Motor neuron (in vitro differentiated cells): Measurements from ENCODE around the gene CSN2. TPM values are rescaled to one million over a fixed set of nuclear protein-coding genes. Genes with fewer than 3 reads are reported as not detected.

Source experiments
- ATAC-seq, 8 experiments: fragments of 200-7000 bp; cut with Tn5 transposase; replicated peaks in 6 of 8; 2 replicates each; pipeline ENCODE4 v1.8.0; 2021; ENCODE audit warnings: mild to moderate bottlenecking in 8 of 8, moderate library complexity in 8 of 8
- H3K27ac ChIP-seq, 2 donors: fragments of 250-450 bp; sonication (Bioruptor Pico); 2 replicates each; pipeline ENCODE4 v1.9.0; 2021; ENCODE audit warnings: antibody characterized with exemption in 2 of 2, mild to moderate bottlenecking in 2 of 2, moderate library complexity in 1 of 2
- H3K4me1 ChIP-seq, 2 donors: fragments of 250-450 bp; sonication (Bioruptor Pico); replicated peaks in 1 of 2; 2 replicates each; pipeline ENCODE4 v1.6.1; 2021; ENCODE audit warnings: antibody characterized with exemption in 2 of 2, mild to moderate bottlenecking in 2 of 2, moderate library complexity in 1 of 2
- H3K4me3 ChIP-seq, 5 donors: fragments of 250-450 bp; sonication (Bioruptor Pico); 2 replicates each; pipeline ENCODE4 v1.9.0; 2021; ENCODE audit warnings: antibody characterized with exemption in 5 of 5, mild to moderate bottlenecking in 5 of 5, moderate library complexity in 4 of 5
- WGBS, 10 experiments: fragments of 450-650 bp; shearing (Covaris generic); methylation state at CpG; one replicate each; pipeline ENCODE4 v1.0.0; 2022; 5-methylcytosine and 5-hydroxymethylcytosine counted together
- in situ Hi-C, 9 experiments: fragments of 400-800 bp; cut with MboI; loops; one replicate each; pipeline ENCODE4 v1.15.0; 2021; ENCODE audit warnings: low sequenced_read_pairs in 9 of 9, low pct_unique_long_range_greater_than_20kb in 2 of 9; ENCODE audit not compliant: unreplicated experiment in 9 of 9
- total RNA-seq, 8 experiments: library from RNA; unstranded; fragments of 300-600 nt; gene quantifications; 2 replicates each; pipeline versions ENCODE4 v1.2.3 to v1.2.4, GENCODE V29; 2022

CSN2 gene, protein sequence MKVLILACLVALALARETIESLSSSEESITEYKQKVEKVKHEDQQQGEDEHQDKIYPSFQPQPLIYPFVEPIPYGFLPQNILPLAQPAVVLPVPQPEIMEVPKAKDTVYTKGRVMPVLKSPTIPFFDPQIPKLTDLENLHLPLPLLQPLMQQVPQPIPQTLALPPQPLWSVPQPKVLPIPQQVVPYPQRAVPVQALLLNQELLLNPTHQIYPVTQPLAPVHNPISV
- total RNA-seq = under 1 TPM in 4 of 8 experiments, not detected in 4; 0.17 to 0.42 (median 0.23) TPM

DNA sequence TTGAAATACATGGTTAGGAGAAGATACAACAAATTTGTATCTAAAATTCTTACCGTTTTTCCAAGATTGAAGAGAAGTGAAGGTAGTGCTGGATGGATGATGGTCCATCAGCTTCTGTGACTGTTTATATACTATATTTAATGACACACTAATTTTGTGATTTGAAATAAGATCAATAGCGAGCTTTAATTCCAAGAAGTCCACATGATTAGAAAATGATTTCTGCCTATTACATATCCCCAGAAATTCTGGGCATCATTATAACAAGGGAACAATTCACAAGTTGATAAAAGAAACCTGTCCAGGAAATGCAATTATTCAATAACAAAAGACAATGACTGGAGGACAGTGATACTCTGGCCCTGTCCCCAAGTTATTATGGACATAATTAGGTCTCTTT, at the start of gene CSN2:
TSS of gene CSN2 (minus strand) at position 101 of the 400 bp plus-strand sequence. CDS start 4,733 bp downstream, outside the sequence.
- no peak within 1 kb of the TSS for H3K4me3 ChIP-seq
- ATAC-seq = no peak
- 0 to 100% (median 57%) methylated on average over 1 to 2 of the region's 2 CpGs; no CpG with 5 or more reads in 2 of the 10 experiments for WGBS, 10 experiments
- no peaks in the 10 kb centered on the region for H3K4me1 ChIP-seq
- in situ Hi-C loops = no loop called here
- H3K27ac ChIP-seq = no peak within 1 kb of the TSS

DNA sequence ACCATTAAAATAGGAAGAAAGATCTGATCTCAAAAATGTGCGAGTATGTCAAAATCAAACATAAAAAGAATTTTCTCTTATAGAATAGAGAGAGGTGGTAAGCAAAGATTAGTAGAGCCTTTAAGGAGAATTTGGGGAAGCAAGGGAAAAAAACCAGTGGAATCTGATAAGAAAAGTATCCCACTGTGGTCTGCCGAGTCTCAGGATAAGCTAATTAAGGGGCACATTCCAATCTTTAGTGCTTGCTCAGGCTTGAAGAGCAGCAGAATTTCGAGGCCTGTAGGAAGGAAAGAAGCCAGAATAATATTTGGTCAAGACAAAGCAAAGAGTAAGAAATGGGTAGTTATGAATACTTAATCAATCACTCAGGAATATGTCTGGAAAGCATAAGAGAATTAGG, 43.2 kb upstream of the CSN2 start:
- H3K4me3 ChIP-seq = no peak overlapping the region
- H3K4me1 ChIP-seq = no peaks in the 10 kb centered on the region
- in situ Hi-C loops = no loop called here
- no peak overlapping the region for H3K27ac ChIP-seq
- 20 to 88% (median 72%) methylated on average over 3 of the region's 3 CpGs; no CpG with 5 or more reads in 1 of the 10 experiments for WGBS, 10 experiments
- no peak for ATAC-seq

DNA sequence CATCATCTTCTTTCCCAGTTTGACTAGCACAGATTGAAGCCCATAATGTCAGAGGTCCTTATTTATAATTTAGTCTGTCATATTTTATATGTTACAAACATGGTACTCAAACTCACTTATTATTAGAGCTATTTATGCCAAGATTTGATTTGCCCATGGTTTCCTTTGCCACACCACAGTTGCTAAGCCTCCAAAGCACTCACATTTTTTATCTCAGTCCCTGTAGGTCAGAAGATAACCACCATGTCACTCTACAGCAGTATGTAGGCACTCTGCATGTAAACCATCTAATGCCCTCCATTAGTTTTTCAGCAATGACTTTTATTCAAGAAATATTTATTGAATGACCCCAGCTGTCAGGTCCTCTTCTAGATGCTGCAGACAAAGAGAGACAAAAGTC, 37.0 kb upstream of the CSN2 start:
- no peak overlapping the region for H3K27ac ChIP-seq
- in situ Hi-C loops = no loop called here
- no peak overlapping the region for H3K4me3 ChIP-seq
- H3K4me1 ChIP-seq = no peaks in the 10 kb centered on the region
- peak in 3 of 8 experiments; percentile 31 to 59 (median 39) for ATAC-seq

DNA sequence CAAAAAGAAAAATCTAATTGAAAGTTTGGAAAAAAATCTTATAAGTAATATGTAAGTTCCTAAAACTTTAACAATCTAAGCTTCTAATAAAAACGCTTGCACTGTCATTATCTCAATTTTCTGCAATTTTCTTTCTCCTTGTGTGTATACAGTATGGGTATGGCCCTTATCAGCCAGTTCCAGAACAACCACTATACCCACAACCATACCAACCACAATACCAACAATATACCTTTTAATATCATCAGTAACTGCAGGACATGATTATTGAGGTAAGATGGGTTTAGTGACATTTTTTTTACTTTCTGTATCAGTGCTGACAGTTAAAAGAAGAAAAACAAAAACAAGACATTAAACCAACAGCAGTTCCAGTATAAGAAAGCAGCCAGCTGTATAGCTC, 35.2 kb upstream of the CSN2 start:
- no peak overlapping the region for H3K27ac ChIP-seq
- WGBS, 10 experiments = 14 to 100% (median 67%) methylated on average over 1 of the region's 1 CpG; no CpG with 5 or more reads in 1 of the 10 experiments
- in situ Hi-C loops = no loop called here
- no peak for ATAC-seq
- no peaks in the 10 kb centered on the region for H3K4me1 ChIP-seq
- no peak overlapping the region for H3K4me3 ChIP-seq

DNA sequence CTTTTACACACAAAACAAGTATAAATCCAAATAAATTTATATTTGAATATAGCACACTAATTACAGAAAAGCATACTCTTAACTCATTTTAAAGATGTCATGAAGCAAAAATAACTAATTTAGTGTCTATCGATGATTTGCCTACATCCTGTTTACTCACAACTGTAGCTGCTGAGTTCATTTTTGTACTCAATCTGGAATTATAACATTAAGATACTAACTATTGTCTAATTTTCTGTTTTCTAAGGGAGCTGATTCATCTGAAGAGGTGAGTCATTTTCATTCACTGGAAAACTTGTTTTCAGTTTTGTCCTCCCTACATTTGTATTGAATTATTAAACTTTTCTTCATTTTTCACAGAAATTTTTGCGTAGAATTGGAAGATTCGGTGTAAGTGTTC, 33.9 kb upstream of the CSN2 start:
- Histone ChIP-seq H3K4me1 (no peaks in the 10 kb centered on the region), H3K27ac (no peak overlapping the region), H3K4me3 (no peak overlapping the region)
- WGBS, 10 experiments = 0 to 100% (median 80%) methylated on average over 1 to 3 of the region's 3 CpGs
- in situ Hi-C loops = no loop called here
- ATAC-seq = peak in 1 of 8 experiments; percentile 18

DNA sequence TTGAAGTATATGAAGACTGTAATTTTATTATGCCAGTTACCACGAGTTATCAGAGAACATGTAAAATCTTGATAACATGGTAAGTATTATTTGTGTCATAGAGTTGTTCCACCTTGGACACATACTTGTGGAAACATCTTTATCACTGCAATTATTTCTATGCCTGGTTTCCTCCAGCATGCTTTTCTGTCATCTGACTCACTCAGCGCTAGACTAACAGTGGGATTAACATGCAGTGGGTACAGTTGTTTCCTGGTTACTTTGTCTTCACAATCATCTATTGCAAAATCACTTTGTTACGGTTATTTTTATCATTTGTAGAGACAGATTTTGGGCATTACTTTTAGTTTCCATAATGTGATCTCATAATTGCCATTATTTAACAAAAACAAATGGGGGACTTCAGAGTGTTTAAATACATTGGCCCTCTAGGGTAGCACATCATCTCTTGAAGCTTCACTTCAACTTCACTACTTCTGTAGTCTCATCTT, 30.0 kb upstream of the CSN2 start, which contains the start of gene STATH:
TSS of gene STATH (plus strand) at position 441 of the 491 bp plus-strand sequence. CDS start 2,472 bp downstream, outside the sequence.
- no peak within 1 kb of the TSS for H3K4me3 ChIP-seq
- 0 to 100% (median 78%) methylated on average over 1 to 3 of the region's 3 CpGs for WGBS, 10 experiments
- ATAC-seq = no peak

DNA sequence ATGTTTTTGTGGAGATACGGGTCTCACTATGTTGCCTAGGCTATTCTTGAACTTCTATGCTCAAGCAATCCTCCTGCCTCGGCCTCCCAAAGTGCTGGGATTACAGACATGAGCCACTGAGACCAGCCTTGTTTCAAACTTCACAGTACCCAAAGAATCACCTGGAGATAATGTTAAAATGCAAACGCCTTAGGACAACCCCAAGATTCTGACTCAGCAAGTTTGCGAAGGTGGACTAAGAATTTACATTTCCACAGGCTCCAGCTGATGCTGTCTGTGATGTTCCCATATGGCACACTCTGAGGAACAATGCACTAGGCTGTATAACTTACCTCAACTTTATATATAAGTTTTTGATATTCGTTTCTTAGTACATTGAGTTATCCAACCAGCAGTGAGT, 29.3 kb upstream of the CSN2 start:
- ATAC-seq = no peak
- in situ Hi-C loops = no loop called here
- Histone ChIP-seq H3K4me3 (no peak overlapping the region), H3K4me1 (no peaks in the 10 kb centered on the region), H3K27ac (no peak overlapping the region)
- 12 to 90% (median 60%) methylated on average over 1 to 5 of the region's 5 CpGs; no CpG with 5 or more reads in 1 of the 10 experiments for WGBS, 10 experiments

More for the DNA sequence above, 30.0 kb upstream of the CSN2 start, which contains the start of gene STATH:
- H3K4me1 ChIP-seq = no peaks in the 10 kb centered on the region
- in situ Hi-C loops = no loop called here
- no peak within 1 kb of the TSS for H3K27ac ChIP-seq

DNA sequence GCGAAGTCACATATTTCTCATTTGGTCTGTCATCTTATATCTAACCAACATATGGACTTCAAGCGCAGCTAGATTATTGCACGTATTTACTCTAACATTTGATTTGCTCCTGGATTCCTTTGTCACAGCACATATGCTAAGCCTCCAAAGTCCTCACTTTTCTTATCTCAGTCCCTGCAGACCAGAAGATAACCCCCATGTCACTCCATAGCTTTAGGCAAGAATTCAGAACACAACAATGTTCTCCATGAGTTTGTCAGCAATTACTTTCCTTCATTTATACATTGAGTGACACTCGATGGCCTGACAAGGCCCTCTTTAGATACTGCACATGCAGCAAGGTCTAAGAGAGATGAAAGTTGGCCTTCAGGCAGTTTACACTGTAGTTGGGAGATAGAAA, 25.5 kb upstream of the CSN2 start:
- Histone ChIP-seq H3K4me3 (no peak overlapping the region), H3K27ac (no peak overlapping the region), H3K4me1 (no peaks in the 10 kb centered on the region)
- no peak for ATAC-seq
- in situ Hi-C loops = no loop called here
- WGBS, 10 experiments = 61 to 100% (median 88%) methylated on average over 1 to 4 of the region's 4 CpGs

DNA sequence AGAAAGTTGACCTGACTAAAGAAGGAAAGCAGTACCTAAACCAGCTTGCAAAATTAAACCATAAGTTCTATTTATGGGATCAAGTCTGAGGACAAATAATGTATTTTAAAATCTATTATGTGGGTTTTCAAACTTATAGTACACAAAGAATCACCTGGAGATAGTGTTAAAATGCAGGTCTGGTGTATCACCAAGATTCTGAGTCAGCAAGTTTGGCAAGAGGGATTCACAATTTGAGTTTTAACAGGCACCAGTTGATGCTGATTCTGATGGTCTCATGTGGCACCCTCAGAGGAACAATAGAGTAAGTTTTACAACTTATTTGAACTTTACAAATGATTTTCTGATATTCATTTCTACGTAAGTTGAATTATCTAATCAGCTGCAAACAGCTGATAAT, 21.1 kb upstream of the CSN2 start:
- Histone ChIP-seq H3K4me3 (no peak overlapping the region), H3K27ac (no peak overlapping the region), H3K4me1 (no peaks in the 10 kb centered on the region)
- 22 to 94% (median 75%) methylated on average over 1 of the region's 1 CpG; no CpG with 5 or more reads in 1 of the 10 experiments for WGBS, 10 experiments
- in situ Hi-C loops = no loop called here
- no peak for ATAC-seq

DNA sequence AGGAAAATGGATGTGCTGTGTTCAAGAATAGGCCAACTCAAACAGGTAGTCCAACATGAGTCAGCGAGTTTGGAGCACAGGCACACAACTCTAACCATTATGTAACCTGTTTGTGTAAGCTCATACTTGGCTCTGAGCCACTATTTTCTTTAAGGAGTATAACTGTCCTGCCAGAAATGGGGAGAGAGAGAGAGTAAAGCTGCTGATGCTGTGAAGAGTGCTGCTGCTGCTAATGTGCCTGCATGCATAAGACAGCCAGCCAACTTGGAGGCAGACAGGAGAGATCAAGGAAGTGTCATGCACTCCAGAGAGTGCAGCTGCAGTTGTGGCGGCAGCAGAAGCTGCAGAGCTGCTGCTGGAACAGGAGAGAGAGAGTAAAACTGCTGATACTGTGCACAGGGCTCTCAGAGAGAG, 18.5 kb upstream of the CSN2 start:
- H3K4me1 ChIP-seq = no peaks in the 10 kb centered on the region
- H3K27ac ChIP-seq = no peak overlapping the region
- in situ Hi-C loops = no loop called here
- 20 to 65% (median 47%) methylated on average over 1 to 2 of the region's 2 CpGs; no CpG with 5 or more reads in 4 of the 10 experiments for WGBS, 10 experiments
- peak; percentile 36 to 95 (median 70) for ATAC-seq
- H3K4me3 ChIP-seq = no peak overlapping the region

DNA sequence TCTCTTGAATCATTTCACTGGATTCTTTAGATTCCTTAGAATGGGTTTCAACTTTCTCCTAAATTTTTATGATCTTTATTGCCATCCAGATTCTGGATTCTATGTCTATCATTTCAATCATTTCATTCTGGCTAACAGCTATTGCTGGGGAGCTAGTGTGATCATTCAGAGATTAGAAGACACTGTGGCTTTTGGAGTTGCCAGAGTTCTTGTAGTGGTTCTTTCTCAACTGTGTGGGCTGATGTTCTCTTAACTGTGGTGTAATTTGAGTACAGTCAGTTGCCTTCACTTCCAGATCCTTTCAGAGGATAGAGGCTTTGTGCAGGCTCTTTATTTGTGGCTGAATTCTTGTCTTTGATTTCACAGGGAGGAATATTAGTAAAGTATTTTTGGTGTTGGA, 12.1 kb upstream of the CSN2 start:
- no peak for ATAC-seq
- in situ Hi-C loops = no loop called here
- H3K27ac ChIP-seq = no peak overlapping the region

DNA sequence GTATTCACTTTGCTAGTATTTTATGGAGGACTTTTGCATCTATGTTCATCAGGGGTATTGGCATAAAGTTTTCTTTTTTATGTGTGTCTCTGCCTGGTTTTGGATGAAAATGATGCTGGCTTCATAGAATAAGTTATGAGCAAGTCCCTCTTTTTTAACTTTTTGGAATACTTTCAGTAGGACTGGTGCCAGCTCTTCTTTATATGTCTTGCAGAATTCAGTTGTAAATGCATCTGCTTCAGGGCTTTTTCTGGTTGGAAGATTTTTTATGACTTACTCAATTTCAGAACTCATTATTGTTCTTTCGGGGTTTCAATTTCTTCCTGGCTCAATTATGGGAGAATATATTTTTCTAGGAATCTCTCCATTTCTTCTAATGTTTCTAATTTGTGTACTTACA, 9.1 kb upstream of the CSN2 start:
- WGBS, 10 experiments = 0 to 100% (median 83%) methylated on average over 1 of the region's 1 CpG; no CpG with 5 or more reads in 3 of the 10 experiments
- Histone ChIP-seq H3K27ac (no peak overlapping the region), H3K4me1 (no peaks in the 10 kb centered on the region), H3K4me3 (no peak overlapping the region)
- no peak for ATAC-seq
- in situ Hi-C loops = no loop called here

More for the DNA sequence above, 12.1 kb upstream of the CSN2 start:
- no peak overlapping the region for H3K4me3 ChIP-seq
- no peaks in the 10 kb centered on the region for H3K4me1 ChIP-seq

DNA sequence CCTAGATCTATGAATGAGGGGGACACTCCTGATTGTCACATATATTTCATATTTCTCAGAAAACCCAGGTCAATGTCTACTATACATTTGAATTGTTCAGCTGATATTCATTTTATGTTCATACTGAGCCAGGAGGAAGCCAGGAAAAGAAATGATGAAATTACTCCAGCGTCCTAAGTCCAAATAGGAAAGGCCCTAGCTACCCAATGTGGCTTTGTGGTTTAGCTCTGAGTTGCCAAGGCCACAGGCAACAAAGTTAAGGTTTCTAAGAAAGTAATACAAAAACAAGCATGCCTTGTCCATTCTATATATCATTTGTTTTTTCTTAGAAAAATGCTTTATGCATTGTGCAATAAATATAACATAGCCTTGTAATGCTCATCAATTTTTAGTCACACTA, 4.5 kb upstream of the CSN2 start:
- WGBS, 10 experiments = 0 to 86% (median 63%) methylated on average over 1 of the region's 1 CpG; no CpG with 5 or more reads in 4 of the 10 experiments
- no peak for ATAC-seq
- in situ Hi-C loops = no loop called here

DNA sequence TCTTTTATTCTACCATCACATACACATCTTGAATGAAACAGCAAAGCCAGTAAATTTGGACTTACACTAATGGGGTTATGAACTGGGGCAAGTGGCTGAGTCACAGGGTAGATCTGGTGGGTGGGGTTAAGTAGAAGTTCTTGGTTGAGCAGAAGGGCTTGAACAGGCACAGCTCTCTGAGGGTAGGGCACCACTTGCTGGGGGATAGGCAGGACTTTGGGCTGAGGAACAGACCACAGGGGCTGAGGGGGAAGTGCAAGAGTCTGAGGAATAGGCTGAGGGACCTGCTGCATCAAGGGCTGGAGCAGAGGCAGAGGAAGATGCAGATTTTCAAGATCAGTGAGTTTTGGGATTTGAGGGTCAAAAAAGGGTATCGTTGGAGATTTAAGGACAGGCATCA, 8.3 kb downstream of the CSN2 start:
- Histone ChIP-seq H3K4me3 (no peak overlapping the region), H3K4me1 (no peaks in the 10 kb centered on the region), H3K27ac (no peak overlapping the region)
- in situ Hi-C loops = no loop called here
- ATAC-seq = peak in 1 of 8 experiments; percentile 24
- WGBS, 10 experiments = 83 to 100% (median 89%) methylated on average over 1 of the region's 1 CpG; no CpG with 5 or more reads in 7 of the 10 experiments

More for the DNA sequence above, 4.5 kb upstream of the CSN2 start:
- Histone ChIP-seq H3K4me3 (no peak overlapping the region), H3K27ac (no peak overlapping the region), H3K4me1 (no peaks in the 10 kb centered on the region)
